HL-60/S4 (cell line): ENCODE results near the gene MED27.

ENCODE experiments used
- in situ Hi-C: fragments of 300-500 bp; cut with MboI; formaldehyde crosslinking; loops from 2 replicates; pipeline ENCODE4 v1.14.3; 2022; ENCODE audit warnings: low sequenced_read_pairs

MED27 gene

GRCh38 chr9:132044176-132044875 lies 35.3 kb downstream of the MED27 start:
- in situ Hi-C loops: no loop called here

GRCh38 chr9:132043708-132044107 lies 36.0 kb downstream of the MED27 start:
- in situ Hi-C loops: no loop called here

DNA sequence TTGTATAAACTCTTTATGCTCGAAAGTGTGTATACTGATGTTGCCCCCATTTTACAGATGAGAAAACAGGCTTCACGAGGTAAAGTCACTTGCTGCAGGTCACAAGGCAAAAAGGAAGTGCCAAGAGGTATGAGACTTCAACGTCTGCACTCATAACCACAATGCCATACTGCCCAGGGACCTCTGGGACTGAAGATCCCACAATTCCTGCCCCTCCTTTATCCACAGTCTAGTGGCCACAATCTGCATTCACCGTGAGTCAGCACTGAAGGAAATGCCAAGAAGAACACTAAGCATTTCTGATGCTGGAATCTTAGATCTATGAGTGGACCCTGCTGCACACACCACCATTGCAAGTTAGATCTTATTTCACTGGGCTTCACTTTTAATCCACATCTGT lies 37.3 kb downstream of the MED27 start:
- in situ Hi-C loops: no loop called here

DNA sequence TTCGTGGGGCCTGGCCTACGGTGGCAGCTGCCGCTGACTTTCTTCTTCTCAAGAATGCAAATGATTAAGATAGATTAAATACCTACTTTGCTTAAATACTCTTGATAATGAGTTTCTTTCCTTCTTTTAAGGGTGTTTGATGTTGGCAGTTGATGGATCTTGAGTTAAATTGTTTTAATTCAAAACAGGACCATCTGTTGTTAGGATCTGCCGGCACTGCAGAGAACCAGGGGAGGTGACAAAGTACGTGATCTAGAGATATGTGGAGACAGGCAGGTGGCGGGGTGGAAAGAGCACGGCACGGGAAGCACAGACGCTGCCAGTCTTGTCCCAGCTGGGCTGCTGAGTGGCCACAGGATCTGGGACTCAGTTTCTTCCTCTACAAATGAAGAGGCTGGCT lies 37.9 kb downstream of the MED27 start:
- in situ Hi-C loops: no loop called here

- in situ Hi-C loops: no loop called here
Observed at GRCh38 chr9:132040808-132041207, 38.9 kb downstream of the MED27 start.

- in situ Hi-C loops: no loop called here
Observed at GRCh38 chr9:132040246-132040645, 39.4 kb downstream of the MED27 start.

- in situ Hi-C loops: no loop called here
Observed at GRCh38 chr9:132039284-132039683, 40.4 kb downstream of the MED27 start.

DNA sequence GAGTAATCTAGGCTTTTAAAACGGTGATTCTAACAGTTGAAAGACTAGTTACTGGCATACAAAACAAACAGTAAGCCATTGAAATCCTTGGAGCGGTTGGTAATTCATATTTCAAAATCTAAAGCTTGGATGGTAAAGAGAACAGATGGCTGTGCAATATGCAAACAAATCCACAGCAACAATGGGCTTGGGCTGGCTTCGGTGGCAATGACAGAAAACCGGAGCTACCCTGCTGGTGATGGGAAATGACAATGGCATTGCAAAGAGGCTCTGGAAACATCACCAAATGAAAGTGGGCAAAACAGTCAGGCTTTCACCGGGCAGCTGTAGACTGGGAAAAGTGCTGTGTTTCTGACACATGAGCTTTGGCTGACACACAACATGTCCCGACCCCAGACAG lies 42.2 kb downstream of the MED27 start:
- in situ Hi-C loops: no loop called here

- in situ Hi-C loops: no loop called here
Observed at GRCh38 chr9:132036521-132036920, 43.1 kb downstream of the MED27 start.

DNA sequence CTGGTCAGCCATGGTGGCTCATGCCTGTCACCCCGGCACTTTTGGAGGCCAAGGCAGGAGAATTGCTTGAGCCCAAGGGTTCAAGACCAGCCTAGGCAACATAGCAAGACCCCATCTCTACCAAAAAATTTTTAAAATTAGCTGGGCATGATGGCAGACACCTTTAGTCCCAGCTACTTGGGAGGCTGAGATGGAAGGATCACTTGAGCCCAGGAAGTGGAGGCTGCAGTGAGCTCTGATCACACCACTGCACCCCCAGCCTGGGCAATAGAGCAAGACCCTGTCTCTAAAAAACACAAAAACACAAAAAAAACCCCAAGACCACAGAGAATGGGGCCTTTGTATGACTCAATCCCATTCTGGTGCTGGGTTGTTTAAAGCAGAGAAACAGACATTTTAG lies 44.0 kb downstream of the MED27 start:
- in situ Hi-C loops: no loop called here

DNA sequence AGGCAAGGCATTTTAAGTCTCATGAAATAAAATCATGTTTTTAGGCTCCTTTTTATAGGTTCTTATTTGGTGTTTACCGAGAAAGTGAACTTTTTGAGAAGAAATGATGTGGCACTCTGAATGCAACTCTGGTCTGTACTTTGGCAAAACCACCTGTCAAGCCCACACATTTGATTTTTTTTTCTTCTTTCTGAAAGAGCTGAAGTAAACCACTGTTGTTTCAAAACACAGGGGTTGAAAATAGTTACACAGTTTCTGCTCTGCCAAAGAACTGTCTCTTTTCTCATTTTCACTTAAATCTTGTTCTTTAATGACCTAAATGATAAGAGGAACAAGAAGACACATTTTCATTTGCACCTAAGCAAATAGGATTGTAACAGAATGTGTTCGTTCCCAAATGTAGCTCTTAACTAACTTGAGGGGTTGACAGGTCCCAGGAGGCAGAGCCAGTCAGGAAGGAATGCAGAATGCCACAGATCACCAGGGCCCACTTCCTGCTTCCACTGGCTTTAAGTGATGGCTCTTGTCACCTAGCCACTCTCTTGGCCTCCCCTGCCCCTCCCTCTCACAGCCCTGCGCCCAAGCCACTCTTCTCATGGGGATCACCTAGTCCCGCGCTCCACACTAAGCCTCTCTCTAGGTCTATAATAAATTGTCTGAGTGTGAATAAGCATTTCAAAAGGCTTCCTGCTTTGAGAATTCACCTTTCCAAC lies 47.3 kb downstream of the MED27 start:
- in situ Hi-C loops: no loop called here

DNA sequence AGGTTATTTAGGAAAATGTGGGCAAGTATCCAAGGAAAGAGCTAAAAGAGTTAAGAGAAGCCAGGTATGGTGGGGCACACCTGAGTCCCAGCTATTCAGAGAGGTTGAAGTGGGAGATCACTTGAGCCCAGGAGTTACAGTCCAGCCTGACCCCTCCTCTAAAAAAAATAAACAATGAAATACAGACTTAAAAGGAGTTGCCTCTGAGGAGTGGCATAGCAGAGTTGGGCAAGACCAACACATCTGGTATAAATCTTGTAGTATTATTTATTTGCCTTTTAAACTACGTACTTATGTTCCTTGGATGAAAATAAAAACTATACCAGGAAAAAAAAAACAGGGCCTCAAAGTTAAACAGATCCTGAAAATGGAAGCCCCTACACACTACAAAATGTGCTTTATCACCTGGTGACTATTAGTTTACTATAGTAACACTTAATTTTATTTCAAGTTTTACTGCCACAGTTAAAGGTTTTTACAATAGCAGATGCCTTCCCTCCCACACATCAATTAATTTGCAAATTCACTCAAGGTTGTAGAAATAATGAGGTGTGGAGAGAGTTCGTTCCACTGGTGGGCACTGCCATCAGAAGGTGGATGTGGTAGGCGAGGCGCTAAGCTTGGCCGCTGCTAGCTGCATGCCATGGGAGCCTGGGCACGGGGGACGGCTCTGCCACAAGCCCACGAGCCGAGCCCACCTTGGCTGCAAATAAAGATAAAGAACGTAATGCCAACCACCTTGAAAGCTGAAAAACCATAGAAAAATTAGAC lies 48.0 kb downstream of the MED27 start:
- in situ Hi-C loops: no loop called here

DNA sequence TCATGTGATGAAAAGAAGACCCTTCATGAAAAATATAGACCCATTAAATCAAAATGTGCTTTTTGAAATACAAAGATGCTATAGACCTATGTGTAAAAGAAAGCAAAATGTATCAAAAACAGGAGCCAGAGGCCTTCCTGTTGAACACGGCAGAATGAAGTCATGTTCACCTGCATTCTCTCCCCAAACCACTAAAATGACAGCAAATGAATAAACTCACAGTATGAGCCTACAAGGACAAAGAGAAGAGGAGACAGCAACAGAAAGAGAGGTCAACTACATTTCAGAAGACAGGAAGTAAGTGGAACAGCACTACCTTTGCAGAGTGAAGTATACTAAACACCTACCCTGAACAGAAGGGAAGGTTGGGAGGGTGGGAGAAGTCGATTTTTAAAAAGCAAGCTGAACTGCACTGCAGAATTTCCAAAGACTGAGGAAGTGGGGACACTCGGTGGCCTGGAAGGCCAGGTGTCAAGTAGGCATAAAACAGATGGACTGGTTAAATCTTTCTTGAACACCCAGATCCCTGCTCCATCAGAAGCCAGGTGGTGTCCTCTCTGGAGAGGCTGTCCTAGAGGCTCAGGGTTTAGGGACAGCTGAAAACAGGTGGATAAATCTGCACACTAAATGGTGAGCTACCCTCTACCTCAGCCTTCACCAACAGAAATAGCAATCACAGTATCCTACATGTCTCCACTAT lies 48.9 kb downstream of the MED27 start:
- in situ Hi-C loops: no loop called here

DNA sequence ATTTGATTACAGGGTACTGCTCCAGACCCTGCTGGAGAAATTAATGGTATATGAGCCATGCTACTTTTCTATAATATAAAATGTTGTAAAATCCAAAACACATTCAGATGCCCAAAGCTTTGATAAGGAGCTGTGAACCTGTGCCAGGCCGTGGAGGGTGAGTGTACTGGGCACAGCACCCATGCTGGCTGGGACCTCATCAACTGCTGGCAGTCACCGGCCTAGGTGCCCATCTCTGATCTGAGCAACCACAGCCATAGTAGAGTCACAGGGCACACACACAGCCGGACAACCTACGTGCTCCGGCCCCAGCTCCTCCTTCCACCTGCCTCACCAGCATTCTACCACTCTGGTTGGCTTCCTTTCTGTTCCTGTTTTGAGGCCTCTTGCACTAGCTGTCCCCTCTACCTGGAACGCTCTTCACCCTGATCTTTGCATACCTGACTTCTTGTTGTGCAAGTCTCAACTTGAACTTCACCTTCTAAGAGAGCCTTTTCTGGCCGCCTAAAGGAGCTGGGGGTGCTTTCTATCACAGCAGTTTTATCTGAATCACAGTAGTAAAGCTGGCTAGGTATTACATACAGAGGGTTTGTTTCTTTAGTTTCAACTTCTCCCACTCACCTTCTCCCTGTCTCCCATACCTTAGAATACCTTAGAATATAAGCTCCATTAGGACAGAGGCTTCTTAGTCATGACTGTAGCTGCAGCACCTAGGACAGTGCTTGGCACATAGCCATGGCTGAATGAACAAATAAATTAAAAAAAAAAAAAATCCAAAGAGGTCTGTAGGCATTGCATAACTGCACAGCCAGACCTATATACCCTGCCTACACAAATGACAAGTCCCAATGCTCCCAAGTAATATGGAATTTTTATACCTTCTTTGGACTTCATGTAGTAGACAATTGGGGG lies 51.7 kb downstream of the MED27 start:
- in situ Hi-C loops: no loop called here

- in situ Hi-C loops: no loop called here
Observed at GRCh38 chr9:132026932-132027585, 52.6 kb downstream of the MED27 start.

DNA sequence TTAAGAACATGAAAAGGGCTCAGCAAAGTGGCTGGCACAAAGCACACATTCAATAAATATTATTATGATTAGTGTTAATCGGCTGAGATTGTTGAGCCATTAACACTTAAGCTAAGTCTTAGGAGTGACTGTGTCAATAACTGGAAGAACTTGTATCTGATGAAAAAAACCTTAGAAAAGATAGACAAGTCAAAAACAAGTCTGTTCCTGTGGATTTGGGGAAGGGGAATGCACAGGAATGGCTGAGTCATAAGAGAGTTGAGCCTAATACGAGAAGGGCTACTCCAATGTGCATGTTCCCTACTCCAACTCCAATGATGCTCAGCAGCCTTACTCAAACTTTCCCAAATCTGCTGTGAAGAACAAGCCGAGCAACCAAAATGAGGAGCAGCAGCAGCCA lies 53.9 kb downstream of the MED27 start:
- in situ Hi-C loops: no loop called here

- in situ Hi-C loops: no loop called here
Observed at GRCh38 chr9:132024589-132024988, 55.1 kb downstream of the MED27 start.

- in situ Hi-C loops: no loop called here
Observed at GRCh38 chr9:132023419-132024180, 56.1 kb downstream of the MED27 start.
